Activated CD8-positive, alpha-beta memory T cell treated with anti-CD3 and anti-CD28 coated beads, Interleukin-2, amount 50 U/mL, for 24 hours (primary cell): ENCODE data around the gene TOR3A.

ENCODE experiments used
- DNase-seq: peaks from one replicate; pipeline ENCODE4 v3.0.0-alpha.2; 2020; ENCODE audit errors: extremely low read depth

TOR3A gene

GRCh38 chr1:179066471-179066870 is 15.4 kb upstream of the TOR3A start:
- DNase-seq, result no peak

- DNase-seq, result no peak
Measured at GRCh38 chr1:179077396-179077795, 4.5 kb upstream of the TOR3A start.

GRCh38 chr1:179079113-179079761 is 2.6 kb upstream of the TOR3A start:
- DNase-seq, result no peak

- DNase-seq, result no peak
Measured at GRCh38 chr1:179080866-179081686, 794 bp upstream of the TOR3A start.

GRCh38 chr1:179082333-179082998 is 596 bp downstream of the TOR3A start:
- DNase-seq, result no peak

- no peak for DNase-seq
Measured at GRCh38 chr1:179082999-179083335, 1.1 kb downstream of the TOR3A start.

GRCh38 chr1:179083533-179083932 is 1.7 kb downstream of the TOR3A start:
- DNase-seq, result no peak

GRCh38 chr1:179087665-179088064 is 5.8 kb downstream of the TOR3A start:
- no peak for DNase-seq

GRCh38 chr1:179089827-179090482 is 8.1 kb downstream of the TOR3A start:
- DNase-seq, result no peak

GRCh38 chr1:179090522-179090921 is 8.7 kb downstream of the TOR3A start:
- no peak for DNase-seq

GRCh38 chr1:179090923-179091322 is 9.1 kb downstream of the TOR3A start:
- DNase-seq, result no peak

- no peak for DNase-seq
Measured at GRCh38 chr1:179091691-179092165, 9.9 kb downstream of the TOR3A start.

GRCh38 chr1:179092896-179093461 is 11.1 kb downstream of the TOR3A start:
- no peak for DNase-seq

- no peak for DNase-seq
Measured at GRCh38 chr1:179094818-179095217, 12.9 kb downstream of the TOR3A start.

GRCh38 chr1:179095377-179095776 is 13.5 kb downstream of the TOR3A start:
- DNase-seq, result no peak

GRCh38 chr1:179095924-179096323 is 14.1 kb downstream of the TOR3A start:
- DNase-seq, result no peak

GRCh38 chr1:179099891-179100290 is 18.0 kb downstream of the TOR3A start:
- no peak for DNase-seq

GRCh38 chr1:179101566-179101965 is 19.7 kb downstream of the TOR3A start:
- no peak for DNase-seq

- DNase-seq, result no peak
Measured at GRCh38 chr1:179103999-179104398, 22.1 kb downstream of the TOR3A start.

- DNase-seq, result no peak
Measured at GRCh38 chr1:179104611-179105250, 22.9 kb downstream of the TOR3A start.

GRCh38 chr1:179105393-179105792 is 23.5 kb downstream of the TOR3A start:
- no peak for DNase-seq
